ENCODE results near the gene FAM216B.

FAM216B gene

DNA sequence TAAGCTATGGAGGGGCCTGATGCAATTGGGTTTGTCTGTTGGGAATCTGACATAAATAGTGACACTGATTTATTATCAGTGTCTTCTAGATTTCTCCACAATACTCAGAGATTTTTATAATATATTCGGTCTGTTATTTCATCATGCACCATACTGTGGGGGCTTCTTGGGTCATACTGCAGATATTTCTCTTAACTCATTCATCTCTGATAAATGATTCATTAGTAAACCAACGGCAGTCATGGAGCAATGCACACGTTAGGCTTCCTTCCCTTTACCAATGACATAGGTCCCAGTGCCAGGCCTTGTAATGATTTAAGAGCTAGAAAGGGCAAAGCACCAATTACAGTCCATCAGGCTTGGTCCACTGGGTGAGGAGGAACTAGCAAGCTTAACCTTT, 53.6 kb downstream of the FAM216B start:
- no peak for DNase-seq (ENCODE audit: low read depth)

- DNase-seq (ENCODE audit: low read depth) = no peak
Observed at GRCh38 chr13:42836930-42837690, 55.7 kb downstream of the FAM216B start.

All from activated gamma-delta T cell treated with anti-CD3 and anti-CD28 coated beads, Interleukin-2, amount 50 U/mL, for 16 hours (primary cell).